Measurements from ENCODE around the gene EIF5B.

DNA sequence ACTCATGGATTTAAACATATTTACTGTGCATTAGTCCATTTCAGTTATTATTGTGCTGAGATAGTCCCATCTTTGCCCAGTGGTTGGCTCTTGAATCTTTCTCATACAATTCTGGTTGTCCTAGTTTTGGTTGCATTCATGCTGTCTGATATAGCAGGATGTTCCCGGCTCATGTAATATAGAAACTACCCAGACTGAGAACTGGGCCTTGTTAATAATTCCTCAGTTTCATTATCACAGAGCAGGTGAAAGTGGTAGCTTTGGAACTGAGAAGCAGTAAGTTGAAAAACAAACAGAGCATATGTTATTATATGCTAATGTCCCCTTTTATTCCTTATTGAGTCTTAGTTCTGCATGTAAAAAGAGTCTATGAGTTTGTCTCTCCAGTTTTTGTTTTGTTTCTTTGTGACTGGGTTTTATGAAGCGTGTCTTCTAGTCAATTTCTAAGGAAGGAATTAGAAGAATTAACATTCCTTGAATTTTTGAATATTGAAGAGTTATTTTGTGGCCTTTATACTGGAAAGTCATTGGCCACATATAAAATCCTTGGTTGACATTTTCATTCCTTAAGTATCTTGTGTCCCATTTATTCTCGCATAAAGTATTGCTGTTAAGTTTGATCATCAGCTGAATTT, 43.3 kb downstream of the EIF5B start:
- TF ChIP-seq CTCF (conservative IDR thresholded peaks at IDR 0.05; ENCODE audit: low read depth in 2 of 2) (no peak), EZH2 (IDR thresholded peaks at IDR 0.05; ENCODE audit: low read depth, unreplicated experiment) (no peak), ZNF331 (CRISPR knock-in tag; IDR thresholded peaks at IDR 0.05; ENCODE audit: low read depth) (no peak), REST (IDR thresholded peaks at IDR 0.05; ENCODE audit: unreplicated experiment) (no peak), EZH2phosphoT487 (IDR thresholded peaks at IDR 0.05; ENCODE audit: unreplicated experiment) (no peak), CREB1 (CRISPR knock-in tag; IDR thresholded peaks at IDR 0.05; ENCODE audit: low read depth) (no peak), POLR2AphosphoS5 (IDR thresholded peaks at IDR 0.05; ENCODE audit: low read depth) (no peak), ZNF114 (CRISPR knock-in tag; IDR thresholded peaks at IDR 0.05) (no peak), NANOG (IDR thresholded peaks at IDR 0.05; ENCODE audit: borderline replicate concordance) (no peak), JUNB (IDR thresholded peaks at IDR 0.05; ENCODE audit: unreplicated experiment) (no peak), ETS1 (IDR thresholded peaks at IDR 0.05) (no peak)
- TF ChIP-seq, protein P1, sequence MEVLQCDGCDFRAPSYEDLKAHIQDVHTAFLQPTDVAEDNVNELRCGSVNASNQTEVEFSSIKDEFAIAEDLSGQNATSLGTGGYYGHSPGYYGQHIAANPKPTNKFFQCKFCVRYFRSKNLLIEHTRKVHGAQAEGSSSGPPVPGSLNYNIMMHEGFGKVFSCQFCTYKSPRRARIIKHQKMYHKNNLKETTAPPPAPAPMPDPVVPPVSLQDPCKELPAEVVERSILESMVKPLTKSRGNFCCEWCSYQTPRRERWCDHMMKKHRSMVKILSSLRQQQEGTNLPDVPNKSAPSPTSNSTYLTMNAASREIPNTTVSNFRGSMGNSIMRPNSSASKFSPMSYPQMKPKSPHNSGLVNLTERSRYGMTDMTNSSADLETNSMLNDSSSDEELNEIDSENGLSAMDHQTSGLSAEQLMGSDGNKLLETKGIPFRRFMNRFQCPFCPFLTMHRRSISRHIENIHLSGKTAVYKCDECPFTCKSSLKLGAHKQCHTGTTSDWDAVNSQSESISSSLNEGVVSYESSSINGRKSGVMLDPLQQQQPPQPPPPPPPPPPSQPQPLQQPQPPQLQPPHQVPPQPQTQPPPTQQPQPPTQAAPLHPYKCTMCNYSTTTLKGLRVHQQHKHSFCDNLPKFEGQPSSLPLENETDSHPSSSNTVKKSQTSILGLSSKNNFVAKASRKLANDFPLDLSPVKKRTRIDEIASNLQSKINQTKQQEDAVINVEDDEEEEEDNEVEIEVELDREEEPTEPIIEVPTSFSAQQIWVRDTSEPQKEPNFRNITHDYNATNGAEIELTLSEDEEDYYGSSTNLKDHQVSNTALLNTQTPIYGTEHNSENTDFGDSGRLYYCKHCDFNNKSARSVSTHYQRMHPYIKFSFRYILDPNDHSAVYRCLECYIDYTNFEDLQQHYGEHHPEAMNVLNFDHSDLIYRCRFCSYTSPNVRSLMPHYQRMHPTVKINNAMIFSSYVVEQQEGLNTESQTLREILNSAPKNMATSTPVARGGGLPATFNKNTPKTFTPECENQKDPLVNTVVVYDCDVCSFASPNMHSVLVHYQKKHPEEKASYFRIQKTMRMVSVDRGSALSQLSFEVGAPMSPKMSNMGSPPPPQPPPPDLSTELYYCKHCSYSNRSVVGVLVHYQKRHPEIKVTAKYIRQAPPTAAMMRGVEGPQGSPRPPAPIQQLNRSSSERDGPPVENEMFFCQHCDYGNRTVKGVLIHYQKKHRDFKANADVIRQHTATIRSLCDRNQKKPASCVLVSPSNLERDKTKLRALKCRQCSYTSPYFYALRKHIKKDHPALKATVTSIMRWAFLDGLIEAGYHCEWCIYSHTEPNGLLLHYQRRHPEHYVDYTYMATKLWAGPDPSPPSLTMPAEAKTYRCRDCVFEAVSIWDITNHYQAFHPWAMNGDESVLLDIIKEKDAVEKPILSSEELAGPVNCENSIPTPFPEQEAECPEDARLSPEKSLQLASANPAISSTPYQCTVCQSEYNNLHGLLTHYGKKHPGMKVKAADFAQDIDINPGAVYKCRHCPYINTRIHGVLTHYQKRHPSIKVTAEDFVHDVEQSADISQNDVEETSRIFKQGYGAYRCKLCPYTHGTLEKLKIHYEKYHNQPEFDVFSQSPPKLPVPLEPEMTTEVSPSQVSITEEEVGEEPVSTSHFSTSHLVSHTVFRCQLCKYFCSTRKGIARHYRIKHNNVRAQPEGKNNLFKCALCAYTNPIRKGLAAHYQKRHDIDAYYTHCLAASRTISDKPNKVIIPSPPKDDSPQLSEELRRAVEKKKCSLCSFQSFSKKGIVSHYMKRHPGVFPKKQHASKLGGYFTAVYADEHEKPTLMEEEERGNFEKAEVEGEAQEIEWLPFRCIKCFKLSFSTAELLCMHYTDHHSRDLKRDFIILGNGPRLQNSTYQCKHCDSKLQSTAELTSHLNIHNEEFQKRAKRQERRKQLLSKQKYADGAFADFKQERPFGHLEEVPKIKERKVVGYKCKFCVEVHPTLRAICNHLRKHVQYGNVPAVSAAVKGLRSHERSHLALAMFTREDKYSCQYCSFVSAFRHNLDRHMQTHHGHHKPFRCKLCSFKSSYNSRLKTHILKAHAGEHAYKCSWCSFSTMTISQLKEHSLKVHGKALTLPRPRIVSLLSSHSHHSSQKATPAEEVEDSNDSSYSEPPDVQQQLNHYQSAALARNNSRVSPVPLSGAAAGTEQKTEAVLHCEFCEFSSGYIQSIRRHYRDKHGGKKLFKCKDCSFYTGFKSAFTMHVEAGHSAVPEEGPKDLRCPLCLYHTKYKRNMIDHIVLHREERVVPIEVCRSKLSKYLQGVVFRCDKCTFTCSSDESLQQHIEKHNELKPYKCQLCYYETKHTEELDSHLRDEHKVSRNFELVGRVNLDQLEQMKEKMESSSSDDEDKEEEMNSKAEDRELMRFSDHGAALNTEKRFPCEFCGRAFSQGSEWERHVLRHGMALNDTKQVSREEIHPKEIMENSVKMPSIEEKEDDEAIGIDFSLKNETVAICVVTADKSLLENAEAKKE (CRISPR knock-in tag; IDR thresholded peaks at IDR 0.05), result no peak
